ENCODE data around the gene RANBP1. TPM values are rescaled to one million over a fixed set of nuclear protein-coding genes. Genes with fewer than 3 reads are reported as not detected.

RANBP1 gene
- polyA plus RNA-seq, 12 donors = 93.8 to 227 (median 107) TPM; not detected in 1

GRCh38 chr22:20132686-20133246 is 16.9 kb downstream of the RANBP1 start:
- DNase-seq = no peak

GRCh38 chr22:20133930-20134549 is 18.1 kb downstream of the RANBP1 start:
- DNase-seq = no peak

GRCh38 chr22:20135265-20135664 is 19.4 kb downstream of the RANBP1 start:
- DNase-seq = no peak

GRCh38 chr22:20135806-20136602 is 20.1 kb downstream of the RANBP1 start:
- DNase-seq = no peak

GRCh38 chr22:20136603-20136873 is 20.6 kb downstream of the RANBP1 start:
- DNase-seq = no peak

GRCh38 chr22:20137113-20137512 is 21.2 kb downstream of the RANBP1 start:
- DNase-seq = no peak

- no peak for DNase-seq
These were observed 21.9 kb downstream of the RANBP1 start for GRCh38 chr22:20137671-20138416.

- no peak for DNase-seq
These were observed 22.5 kb downstream of the RANBP1 start for GRCh38 chr22:20138417-20138738.

GRCh38 chr22:20138868-20139267 is 23.0 kb downstream of the RANBP1 start:
- DNase-seq = no peak

- DNase-seq = no peak
These were observed 23.6 kb downstream of the RANBP1 start for GRCh38 chr22:20139391-20140106.

- DNase-seq = no peak
These were observed 24.2 kb downstream of the RANBP1 start for GRCh38 chr22:20140107-20140445.

- DNase-seq = no peak
These were observed 24.6 kb downstream of the RANBP1 start for GRCh38 chr22:20140521-20140964.

- DNase-seq = no peak
These were observed 25.5 kb downstream of the RANBP1 start for GRCh38 chr22:20141186-20142077.

- DNase-seq = no peak
These were observed 27.1 kb downstream of the RANBP1 start for GRCh38 chr22:20142711-20143621.

GRCh38 chr22:20143883-20144665 is 28.2 kb downstream of the RANBP1 start:
- no peak for DNase-seq

- DNase-seq = no peak
These were observed 29.4 kb downstream of the RANBP1 start for GRCh38 chr22:20145206-20145831.

- DNase-seq = no peak
These were observed 29.9 kb downstream of the RANBP1 start for GRCh38 chr22:20145832-20146223.

GRCh38 chr22:20146777-20147176 is 30.9 kb downstream of the RANBP1 start:
- no peak for DNase-seq

Data from muscle of arm (tissue), 12 donors.